Thoracic aorta (tissue), 2 donors: ENCODE data around the gene SAMD14. TPM values are rescaled to one million over a fixed set of nuclear protein-coding genes. Genes with fewer than 3 reads are reported as not detected.
A peak's percentile ranks its signal among the peaks of the same experiment; 100 is the strongest.

ENCODE experiments used
- ATAC-seq: fragments of 150-250 bp; one replicate; pipeline ENCODE4 v1.8.0; 2017; ENCODE audit warnings: low read depth; ENCODE audit not compliant: insufficient number of reproducible peaks, low FRiP score
- DNase-seq: peaks from one replicate; pipeline ENCODE4 v3.0.0-alpha.2; 2020; ENCODE audit warnings: low spot score
- H3K27ac ChIP-seq, 2 donors: fragments of 200-600 bp; sonication (generic); 1 replicate in 1 of 2; 2 replicates in 1 of 2; pipeline ENCODE4 v1.5.1; 2016; ENCODE audit warnings: mild to moderate bottlenecking in 2 of 2, moderate library complexity in 2 of 2
- H3K27me3 ChIP-seq: fragments of 200-600 bp; sonication (generic); replicated peaks from 2 replicates; pipeline ENCODE4 v1.6.0; 2016; ENCODE audit warnings: mild to moderate bottlenecking; ENCODE audit not compliant: insufficient read depth
- H3K36me3 ChIP-seq: fragments of 200-600 bp; sonication (generic); one replicate; pipeline ENCODE4 v1.5.1; 2016
- H3K4me1 ChIP-seq, 2 donors: fragments of 200-600 bp; sonication (generic); 1 replicate in 1 of 2; 2 replicates in 1 of 2; pipeline versions ENCODE4 v1.5.1 to v1.6.0; 2016; ENCODE audit warnings: low read depth in 2 of 2, mild to moderate bottlenecking in 1 of 2; ENCODE audit not compliant: control insufficient read depth in 1 of 2
- H3K4me3 ChIP-seq: fragments of 200-600 bp; sonication (generic); 2 replicates; pipeline ENCODE4 v1.5.1; 2016; ENCODE audit warnings: mild to moderate bottlenecking
- H3K9me3 ChIP-seq: fragments of 200-600 bp; sonication (generic); 2 replicates; pipeline ENCODE4 v1.5.1; 2016
- CTCF ChIP-seq: fragments of 200-600 bp; sonication (generic); IDR thresholded peaks from one replicate; pipeline ENCODE4 v1.5.1; 2019; ENCODE audit warnings: antibody characterized with exemption
- total RNA-seq, 2 donors: library from RNA; depleted of rRNA; stranded (reverse); fragments of >200 nt; gene quantifications; one replicate each; pipeline versions ENCODE4 v1.1.0 to v1.2.3, GENCODE V29; 2016

The SAMD14 gene
- total RNA-seq, 2 donors from 2014 or later = 9.7 to 11.5 TPM

GRCh38 chr17:50114401-50114800 lies 15.6 kb downstream of the SAMD14 start:
- peaks cover 24 to 49% of the 10 kb centered on the region in 2 donors for H3K4me1 ChIP-seq
- H3K36me3 ChIP-seq = peaks cover 10% of the 10 kb centered on the region
- no peaks in the 10 kb centered on the region for H3K9me3 ChIP-seq
- no peak for TF ChIP-seq CTCF
- no peak for ATAC-seq
- H3K27me3 ChIP-seq = no peaks in the 10 kb centered on the region
- H3K4me3 ChIP-seq = no peak overlapping the region
- H3K27ac ChIP-seq = no peak overlapping the region
- DNase-seq = no peak

- no peak for TF ChIP-seq CTCF
- Histone ChIP-seq H3K9me3 (no peaks in the 10 kb centered on the region), H3K36me3 (peaks cover 13% of the 10 kb centered on the region), H3K4me3 (no peak overlapping the region), H3K4me1 (peaks cover 24 to 49% of the 10 kb centered on the region in 2 donors), H3K27me3 (no peaks in the 10 kb centered on the region), H3K27ac (peak overlapping the region; percentile 99 to 100)
- DNase-seq = no peak
- no peak for ATAC-seq
Measured at GRCh38 chr17:50113624-50114320, 16.2 kb downstream of the SAMD14 start.

GRCh38 chr17:50112694-50113093 lies 17.3 kb downstream of the SAMD14 start:
- DNase-seq (no peak), ATAC-seq (no peak)
- Histone ChIP-seq H3K4me3 (no peak overlapping the region), H3K27me3 (no peaks in the 10 kb centered on the region), H3K27ac (peak overlapping the region; percentile 99 to 100), H3K36me3 (peaks cover 24% of the 10 kb centered on the region), H3K4me1 (peaks cover 23 to 42% of the 10 kb centered on the region in 2 donors), H3K9me3 (no peaks in the 10 kb centered on the region)
- TF ChIP-seq CTCF = peak; percentile 29

- Histone ChIP-seq H3K9me3 (no peaks in the 10 kb centered on the region), H3K27ac (peak overlapping the region; percentile 99 to 100), H3K36me3 (peaks cover 30% of the 10 kb centered on the region), H3K27me3 (no peaks in the 10 kb centered on the region), H3K4me1 (peaks cover 17 to 35% of the 10 kb centered on the region in 2 donors), H3K4me3 (peak overlapping the region; percentile 14)
- DNase-seq = no peak
- no peak for TF ChIP-seq CTCF
- ATAC-seq = peak; percentile 39
Measured at GRCh38 chr17:50111673-50112655, 18.0 kb downstream of the SAMD14 start.
